HepG2 (cell line): ENCODE data around the gene GSDMA. TPM values are rescaled to one million over a fixed set of nuclear protein-coding genes. Genes with fewer than 3 reads are reported as not detected.

Experiments used
- ATAC-seq: fragments of 200-7000 bp; cut with Tn5 transposase; 3 replicates; pipeline ENCODE4 v1.9.1; 2020; ENCODE audit warnings: mild to moderate bottlenecking, moderate library complexity
- BruUV-seq: library from RNA; stranded (reverse); fragments of 400-500 nt; replicated peaks from 2 replicates; lab custom pipeline; 2021; lab: Mats Ljungman, UMichigan
- CTCF ChIA-PET: fragments of 300-600 bp; formaldehyde crosslinking; extraction: SDS; loops from one replicate; lab custom pipeline; 2021; ENCODE audit warnings: low total read pairs, inconsistent platforms, low intra/inter-chr PET ratio; lab: Yijun Ruan, JAX
- POLR2A ChIA-PET: fragments of 350-600 bp; sonication (Branson Sonifier 250); formaldehyde crosslinking; loops from one replicate; lab custom pipeline; 2020; ENCODE audit warnings: antibody characterized with exemption, inconsistent platforms; lab: Yijun Ruan, JAX
- DNase-seq: peaks from one replicate; pipeline ENCODE4 v3.0.0-alpha.2; 2015; ENCODE audit warnings: low spot score
- FAIRE-seq: peaks from 3 replicates; lab custom pipeline; 2011; peaks lifted over from hg19 to GRCh38; lab: Jason Lieb, UNC
- H2AFZ ChIP-seq: one replicate; pipeline ENCODE4 v1.6.1; 2011; ENCODE audit warnings: low read length, inconsistent platforms
- H3K27ac ChIP-seq: fragments of 300-600 bp; 3 replicates; pipeline ENCODE4 v1.8.0; 2011; ENCODE audit warnings: mixed run types, mild to moderate bottlenecking, mixed read lengths, low read length, inconsistent platforms; ENCODE audit not compliant: insufficient read depth; ENCODE audit errors: extremely low read length
- H3K27me3 ChIP-seq, 2 experiments: fragments of 200-600 bp in 1 of 2; 2 replicates in 1 of 2; 3 replicates in 1 of 2; pipeline versions ENCODE4 v1.6.0 to v1.8.0; 2011; ENCODE audit warnings: low read length in 2 of 2, mild to moderate bottlenecking in 2 of 2, moderate library complexity in 2 of 2, inconsistent platforms in 1 of 2; ENCODE audit not compliant: insufficient read depth in 2 of 2, control insufficient read depth in 1 of 2
- H3K36me3 ChIP-seq, 2 experiments: fragments of 200-600 bp in 1 of 2; replicated peaks in 1 of 2; 2 replicates in 1 of 2; 3 replicates in 1 of 2; pipeline versions ENCODE4 v1.5.1 to v1.8.0; 2011; ENCODE audit warnings: low read length in 2 of 2, inconsistent platforms in 1 of 2; ENCODE audit not compliant: insufficient read depth in 2 of 2, control insufficient read depth in 1 of 2
- H3K4me1 ChIP-seq: 2 replicates; pipeline ENCODE4 v1.5.1; 2012; ENCODE audit warnings: low read length, inconsistent platforms; ENCODE audit not compliant: insufficient read depth
- H3K4me2 ChIP-seq: 2 replicates; pipeline ENCODE4 v1.6.0; 2011; ENCODE audit warnings: low read depth, low read length, inconsistent platforms
- H3K4me3 ChIP-seq, 3 experiments: fragments of 200-600 bp in 1 of 3; sonication (generic), shearing (Covaris generic) in 1 of 3; replicated peaks in 1 of 3; 2 replicates each; pipeline ENCODE4 v1.5.1; 2011 to 2016; ENCODE audit warnings: low read length in 3 of 3, inconsistent platforms in 2 of 3, low read depth in 2 of 3, mild to moderate bottlenecking in 2 of 3, control low read depth in 1 of 3, mixed read lengths in 1 of 3; ENCODE audit not compliant: insufficient read depth in 1 of 3
- H3K79me2 ChIP-seq: one replicate; pipeline ENCODE4 v1.6.1; 2011; ENCODE audit warnings: low read length, inconsistent platforms; ENCODE audit not compliant: insufficient read depth
- H3K9ac ChIP-seq: 2 replicates; pipeline ENCODE4 v1.6.0; 2011; ENCODE audit warnings: mild to moderate bottlenecking, low read depth, low read length, inconsistent platforms; ENCODE audit not compliant: insufficient read depth
- H3K9me3 ChIP-seq: 2 replicates; pipeline ENCODE4 v1.5.1; 2012; ENCODE audit warnings: mild to moderate bottlenecking, low read length
- H4K20me1 ChIP-seq: 2 replicates; pipeline ENCODE4 v1.6.0; 2011; ENCODE audit warnings: inconsistent platforms, mild to moderate bottlenecking, low read length, moderate library complexity; ENCODE audit not compliant: insufficient read depth
- CBX2 ChIP-seq, 2 experiments: fragments of 200-600 bp in 1 of 2; sonication (generic); formaldehyde crosslinking in 1 of 2; IDR thresholded peaks; 2 replicates each; pipeline versions ENCODE4 v1.7.0 to v1.8.1; 2018 to 2022; ENCODE audit warnings: low read depth in 2 of 2, low read length in 1 of 2, mild to moderate bottlenecking in 1 of 2, missing genetic modification reagents in 1 of 2
- HDAC1 ChIP-seq: sonication (generic); formaldehyde crosslinking; IDR thresholded peaks from 2 replicates; pipeline ENCODE4 v1.5.1; 2020; ENCODE audit warnings: mild to moderate bottlenecking, missing genetic modification reagents
- KMT2B ChIP-seq: IDR thresholded peaks from 2 replicates; pipeline ENCODE4 v1.6.1; 2016; ENCODE audit warnings: missing genetic modification reagents, missing compliant biosample characterization
- LCORL ChIP-seq, 2 experiments: fragments of 450-650 bp in 1 of 2; sonication (generic) in 1 of 2; formaldehyde crosslinking in 1 of 2; IDR thresholded peaks; 2 replicates each; pipeline versions ENCODE4 v1.5.0 to v1.6.1; 2017 to 2020; ENCODE audit warnings: antibody characterized with exemption in 1 of 2, missing genetic modification reagents in 1 of 2
- MBNL3 ChIP-seq: fragments of 250-450 bp; sonication (Bioruptor Pico); conservative IDR thresholded peaks from 2 replicates; pipeline ENCODE4 v1.8.0; 2022; ENCODE audit warnings: mild to moderate bottlenecking, inconsistent platforms
- PAF1 ChIP-seq: IDR thresholded peaks from 2 replicates; pipeline ENCODE4 v1.6.1; 2016; ENCODE audit warnings: missing genetic modification reagents, missing compliant biosample characterization
- RFXANK ChIP-seq: IDR thresholded peaks from 2 replicates; pipeline ENCODE4 v1.6.1; 2016
- SPEN ChIP-seq: sonication (generic); formaldehyde crosslinking; IDR thresholded peaks from 2 replicates; pipeline ENCODE4 v1.5.1; 2020; ENCODE audit warnings: low read depth, mild to moderate bottlenecking, missing genetic modification reagents
- ZFP36L2 ChIP-seq: sonication (generic); formaldehyde crosslinking; IDR thresholded peaks from 2 replicates; pipeline ENCODE4 v1.4.0; 2020; ENCODE audit warnings: missing genetic modification reagents
- ZNF253 ChIP-seq: sonication (generic); formaldehyde crosslinking; IDR thresholded peaks from 2 replicates; pipeline ENCODE4 v1.8.0; 2022; ENCODE audit warnings: mild to moderate bottlenecking, missing genetic modification reagents, borderline replicate concordance
- ZNF335 ChIP-seq: sonication (generic); formaldehyde crosslinking; IDR thresholded peaks from 2 replicates; pipeline ENCODE4 v1.4.0; 2020; ENCODE audit warnings: missing genetic modification reagents
- ZNF501 ChIP-seq: sonication (generic); formaldehyde crosslinking; IDR thresholded peaks from 2 replicates; pipeline ENCODE4 v1.5.1; 2020; ENCODE audit warnings: mild to moderate bottlenecking, moderate library complexity, missing genetic modification reagents
- ZNF556 ChIP-seq: sonication (generic); formaldehyde crosslinking; IDR thresholded peaks from 2 replicates; pipeline ENCODE4 v1.4.0; 2020; ENCODE audit warnings: mild to moderate bottlenecking, missing genetic modification reagents, borderline replicate concordance
- ZNF577 ChIP-seq: sonication (generic); formaldehyde crosslinking; IDR thresholded peaks from 2 replicates; pipeline ENCODE4 v1.4.0; 2020; ENCODE audit warnings: mild to moderate bottlenecking, low read depth, missing genetic modification reagents, borderline replicate concordance
- ZNF841 ChIP-seq: sonication (generic); formaldehyde crosslinking; IDR thresholded peaks from 2 replicates; pipeline ENCODE4 v1.8.1; 2023; ENCODE audit warnings: missing genetic modification reagents, borderline replicate concordance
- WGBS: methylation state at CpG from one replicate; pipeline ENCODE4 v1.1.6; 2017; ENCODE audit warnings: low lambda C conversion rate; 5-methylcytosine and 5-hydroxymethylcytosine counted together
- in situ Hi-C: cut with HindIII; loops from 2 replicates; pipeline ENCODE4 v1.10.0; 2017; ENCODE audit warnings: low pct_unique_long_range_greater_than_20kb; ENCODE audit not compliant: extremely low pct_ligation_motif_present
- intact Hi-C: fragments of 100-400 bp; cut with micrococcal nuclease; formaldehyde crosslinking; loops from one replicate; pipeline ENCODE4 v1.10.0; 2022; ENCODE audit not compliant: unreplicated experiment
- polyA plus RNA-seq, 8 experiments: library from polyadenylated mRNA; depleted of rRNA in 3 of 8; stranded (reverse) in 7 of 8; unstranded in 1 of 8; fragments of >200 nt; fragmentation: Illumina TruSeq in 4 of 8; extraction: Trizol in 4 of 8; gene quantifications; 2 replicates each; pipeline versions ENCODE4 v1.2.1 to v1.2.3, GENCODE V29; 2011 to 2016; ENCODE audit warnings: low read depth in 4 of 8, missing spikeins in 1 of 8, mixed read lengths in 1 of 8; ENCODE audit not compliant: insufficient read depth in 1 of 8
- total RNA-seq, 5 experiments: library from RNA; depleted of rRNA; stranded (reverse); fragments of >200 nt; fragmentation: Illumina TruSeq; extraction: Trizol; gene quantifications; 2 replicates each; pipeline ENCODE4 v1.2.3, GENCODE V29; 2016; ENCODE audit warnings: low read depth in 1 of 5
- TF ChIP-seq, protein P1 (sequence below): sonication (generic); formaldehyde crosslinking; IDR thresholded peaks from 2 replicates; pipeline ENCODE4 v1.5.0; 2020; ENCODE audit warnings: mild to moderate bottlenecking, missing genetic modification reagents, borderline replicate concordance
- TF ChIP-seq, protein P2 (sequence below): IDR thresholded peaks from 2 replicates; pipeline ENCODE4 v1.6.1; 2016
- TF ChIP-seq, protein P3 (sequence below): sonication (generic); formaldehyde crosslinking; IDR thresholded peaks from 2 replicates; pipeline ENCODE4 v1.5.0; 2020; ENCODE audit warnings: missing genetic modification reagents

The GSDMA gene
- total and polyA plus RNA-seq, 2 of the 13 experiments (the other 11 are each of a cell fraction or from before 2014, with no cell fraction given) = not detected

DNA sequence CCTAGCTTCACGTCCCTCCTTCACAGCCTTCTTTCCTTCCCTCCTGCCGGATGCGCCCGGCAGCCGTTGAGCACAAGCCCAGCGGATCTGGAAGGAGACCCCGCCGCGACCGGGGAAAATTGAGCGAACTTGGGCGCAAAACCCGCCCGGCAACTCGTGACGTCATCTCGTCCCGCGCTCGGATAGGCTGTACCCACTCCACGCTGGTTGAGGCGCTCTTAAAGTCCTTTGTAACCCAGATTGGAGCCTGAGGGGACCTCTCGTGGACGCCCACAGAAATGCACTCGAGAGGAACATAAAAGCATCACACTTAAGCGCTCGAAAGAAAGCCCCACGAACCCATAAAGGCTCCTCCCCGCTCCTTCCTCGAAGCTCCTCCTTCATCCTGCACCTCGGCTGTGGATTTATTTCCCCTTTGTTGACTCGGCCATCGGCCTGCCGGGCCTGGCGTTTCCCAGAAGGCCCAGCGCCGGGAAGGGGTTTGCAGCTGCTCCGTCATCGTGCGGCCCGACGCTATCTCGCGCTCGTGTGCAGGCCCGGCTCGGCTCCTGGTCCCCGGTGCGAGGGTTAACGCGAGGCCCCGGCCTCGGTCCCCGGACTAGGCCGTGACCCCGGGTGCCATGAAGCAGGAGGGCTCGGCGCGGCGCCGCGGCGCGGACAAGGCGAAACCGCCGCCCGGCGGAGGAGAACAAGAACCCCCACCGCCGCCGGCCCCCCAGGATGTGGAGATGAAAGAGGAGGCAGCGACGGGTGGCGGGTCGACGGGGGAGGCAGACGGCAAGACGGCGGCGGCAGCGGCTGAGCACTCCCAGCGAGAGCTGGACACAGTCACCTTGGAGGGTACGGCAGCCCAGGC, 17.8 kb downstream of the GSDMA start, which contains the start of gene PSMD3:
Gene PSMD3 (plus strand): TSS at position 457 of the 856 bp plus-strand sequence. CDS start 164 bp downstream, at position 621.
- H3K79me2 ChIP-seq = peaks cover 28% of the 10 kb centered on the region
- in situ Hi-C loops (loop anchor here (5.0 kb wide), 1 partner anchor 108 kb away; no protein-coding TSS in a partner anchor), intact Hi-C loops (loop anchor here (1.0 to 2.0 kb wide), 4 partner anchors 21 to 108 kb away; partner anchors contain the start of genes LRRC3C and ORMDL3)
- peak; percentile 92 for ATAC-seq
- CTCF ChIA-PET = interaction anchor here (0.6 to 2.3 kb wide), 4 partner anchors 22 to 250 kb away, joined by 3 to 25 read pairs (median 9); partner anchors contain the start of gene MIEN1
- peak within 1 kb of the TSS; percentile 94 for H2AFZ ChIP-seq
- peak within 1 kb of the TSS; percentile 96 for H3K9ac ChIP-seq
- H3K36me3 ChIP-seq = peaks cover 16 to 18% of the 10 kb centered on the region in 2 experiments
- FAIRE-seq = peak; percentile 99
- H3K27me3 ChIP-seq = peaks cover 6 to 28% of the 10 kb centered on the region in 2 experiments
- WGBS = under 1% methylated on average over 35 of the region's 84 CpGs
- H3K4me3 ChIP-seq = peak within 1 kb of the TSS; percentile 92 to 96 (median 94)
- peak; percentile 100 for DNase-seq
- H3K27ac ChIP-seq = peak within 1 kb of the TSS; percentile 82
- BruUV-seq = TSS peak; percentile 71
- POLR2A ChIA-PET = interaction anchor here (0.6 to 2.3 kb wide), 27 partner anchors 10 to 529 kb away, joined by 3 to 21 read pairs (median 4); partner anchors contain the start of genes GSDMB, LRRC3C, MED1 and MED24
- peaks cover 9% of the 10 kb centered on the region for H4K20me1 ChIP-seq
- peak within 1 kb of the TSS; percentile 94 for H3K4me2 ChIP-seq
- H3K4me1 ChIP-seq = peaks cover 25% of the 10 kb centered on the region
- H3K9me3 ChIP-seq = no peaks in the 10 kb centered on the region
- TF ChIP-seq ZNF501 (peak; percentile 99), ZNF335 (peak; percentile 92), LCORL (IDR thresholded peaks at IDR 0.05) (peak; percentile 27; the same call in 1 of the 2 replicates), LCORL (CRISPR knock-in tag; IDR thresholded peaks at IDR 0.05) (peak; percentile 98), KMT2B (CRISPR knock-in tag) (peak; percentile 99), CBX2 (IDR thresholded peaks at IDR 0.05; ENCODE audit: low read depth, low read length) (no peak), CBX2 (CRISPR knock-in tag; IDR thresholded peaks at IDR 0.05; ENCODE audit: low read depth) (0 out of 2 replicates have a peak, but pooled peaks have one; percentile 64), HDAC1 (peak; percentile 99), MBNL3 (no peak), PAF1 (CRISPR knock-in tag) (no peak), ZFP36L2 (CRISPR knock-in tag) (peak; percentile 89; the same call in 1 of the 2 replicates), ZNF841 (CRISPR knock-in tag) (peak; percentile 90), ZNF556 (CRISPR knock-in tag) (peak; percentile 97), ZNF253 (CRISPR knock-in tag) (peak; percentile 78; the same call in 1 of the 2 replicates), ZNF577 (CRISPR knock-in tag) (no peak; the same call in 1 of the 2 replicates), SPEN (CRISPR knock-in tag) (peak; percentile 99), RFXANK (peak; percentile 100)
- TF ChIP-seq, protein P1, sequence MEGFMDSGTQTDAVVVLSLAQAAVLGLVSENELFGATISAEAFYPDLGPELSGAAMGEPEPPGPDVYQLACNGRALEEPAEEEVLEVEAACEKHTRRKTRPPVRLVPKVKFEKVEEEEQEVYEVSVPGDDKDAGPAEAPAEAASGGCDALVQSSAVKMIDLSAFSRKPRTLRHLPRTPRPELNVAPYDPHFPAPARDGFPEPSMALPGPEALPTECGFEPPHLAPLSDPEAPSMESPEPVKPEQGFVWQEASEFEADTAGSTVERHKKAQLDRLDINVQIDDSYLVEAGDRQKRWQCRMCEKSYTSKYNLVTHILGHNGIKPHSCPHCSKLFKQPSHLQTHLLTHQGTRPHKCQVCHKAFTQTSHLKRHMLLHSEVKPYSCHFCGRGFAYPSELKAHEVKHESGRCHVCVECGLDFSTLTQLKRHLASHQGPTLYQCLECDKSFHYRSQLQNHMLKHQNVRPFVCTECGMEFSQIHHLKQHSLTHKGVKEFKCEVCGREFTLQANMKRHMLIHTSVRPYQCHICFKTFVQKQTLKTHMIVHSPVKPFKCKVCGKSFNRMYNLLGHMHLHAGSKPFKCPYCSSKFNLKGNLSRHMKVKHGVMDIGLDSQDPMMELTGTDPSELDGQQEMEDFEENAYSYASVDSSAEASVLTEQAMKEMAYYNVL (CRISPR knock-in tag) = peak; percentile 88
- TF ChIP-seq, protein P2, sequence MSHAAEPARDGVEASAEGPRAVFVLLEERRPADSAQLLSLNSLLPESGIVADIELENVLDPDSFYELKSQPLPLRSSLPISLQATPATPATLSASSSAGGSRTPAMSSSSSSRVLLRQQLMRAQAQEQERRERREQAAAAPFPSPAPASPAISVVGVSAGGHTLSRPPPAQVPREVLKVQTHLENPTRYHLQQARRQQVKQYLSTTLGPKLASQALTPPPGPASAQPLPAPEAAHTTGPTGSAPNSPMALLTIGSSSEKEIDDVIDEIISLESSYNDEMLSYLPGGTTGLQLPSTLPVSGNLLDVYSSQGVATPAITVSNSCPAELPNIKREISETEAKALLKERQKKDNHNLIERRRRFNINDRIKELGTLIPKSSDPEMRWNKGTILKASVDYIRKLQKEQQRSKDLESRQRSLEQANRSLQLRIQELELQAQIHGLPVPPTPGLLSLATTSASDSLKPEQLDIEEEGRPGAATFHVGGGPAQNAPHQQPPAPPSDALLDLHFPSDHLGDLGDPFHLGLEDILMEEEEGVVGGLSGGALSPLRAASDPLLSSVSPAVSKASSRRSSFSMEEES = peak; percentile 81
- TF ChIP-seq, protein P3, sequence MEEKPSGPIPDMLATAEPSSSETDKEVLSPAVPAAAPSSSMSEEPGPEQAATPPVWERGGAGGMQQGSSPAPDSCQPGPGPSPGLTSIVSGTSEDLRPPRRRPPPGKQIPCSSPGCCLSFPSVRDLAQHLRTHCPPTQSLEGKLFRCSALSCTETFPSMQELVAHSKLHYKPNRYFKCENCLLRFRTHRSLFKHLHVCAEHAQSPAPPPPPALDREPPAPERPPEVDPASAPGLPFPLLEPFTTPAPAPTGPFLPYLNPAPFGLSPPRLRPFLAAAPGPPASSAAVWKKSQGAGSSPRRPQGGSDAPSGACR (CRISPR knock-in tag) = peak; percentile 89
